ENCODE data around the gene LTBP2.

The LTBP2 gene

GRCh38 chr14:74518221-74518620, 93.8 kb downstream of the LTBP2 start:
- TF ChIP-seq, protein P1, sequence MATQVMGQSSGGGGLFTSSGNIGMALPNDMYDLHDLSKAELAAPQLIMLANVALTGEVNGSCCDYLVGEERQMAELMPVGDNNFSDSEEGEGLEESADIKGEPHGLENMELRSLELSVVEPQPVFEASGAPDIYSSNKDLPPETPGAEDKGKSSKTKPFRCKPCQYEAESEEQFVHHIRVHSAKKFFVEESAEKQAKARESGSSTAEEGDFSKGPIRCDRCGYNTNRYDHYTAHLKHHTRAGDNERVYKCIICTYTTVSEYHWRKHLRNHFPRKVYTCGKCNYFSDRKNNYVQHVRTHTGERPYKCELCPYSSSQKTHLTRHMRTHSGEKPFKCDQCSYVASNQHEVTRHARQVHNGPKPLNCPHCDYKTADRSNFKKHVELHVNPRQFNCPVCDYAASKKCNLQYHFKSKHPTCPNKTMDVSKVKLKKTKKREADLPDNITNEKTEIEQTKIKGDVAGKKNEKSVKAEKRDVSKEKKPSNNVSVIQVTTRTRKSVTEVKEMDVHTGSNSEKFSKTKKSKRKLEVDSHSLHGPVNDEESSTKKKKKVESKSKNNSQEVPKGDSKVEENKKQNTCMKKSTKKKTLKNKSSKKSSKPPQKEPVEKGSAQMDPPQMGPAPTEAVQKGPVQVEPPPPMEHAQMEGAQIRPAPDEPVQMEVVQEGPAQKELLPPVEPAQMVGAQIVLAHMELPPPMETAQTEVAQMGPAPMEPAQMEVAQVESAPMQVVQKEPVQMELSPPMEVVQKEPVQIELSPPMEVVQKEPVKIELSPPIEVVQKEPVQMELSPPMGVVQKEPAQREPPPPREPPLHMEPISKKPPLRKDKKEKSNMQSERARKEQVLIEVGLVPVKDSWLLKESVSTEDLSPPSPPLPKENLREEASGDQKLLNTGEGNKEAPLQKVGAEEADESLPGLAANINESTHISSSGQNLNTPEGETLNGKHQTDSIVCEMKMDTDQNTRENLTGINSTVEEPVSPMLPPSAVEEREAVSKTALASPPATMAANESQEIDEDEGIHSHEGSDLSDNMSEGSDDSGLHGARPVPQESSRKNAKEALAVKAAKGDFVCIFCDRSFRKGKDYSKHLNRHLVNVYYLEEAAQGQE (IDR thresholded peaks at IDR 0.05; ENCODE audit: low read depth): no peak
- TF ChIP-seq YY1 (IDR thresholded peaks at IDR 0.05; ENCODE audit: low read depth) (no peak), EP300 (IDR thresholded peaks at IDR 0.05; ENCODE audit: borderline replicate concordance) (no peak), FOXM1 (IDR thresholded peaks at IDR 0.05; ENCODE audit: borderline replicate concordance, low read depth) (no peak), TCF12 (IDR thresholded peaks at IDR 0.05; ENCODE audit: low read depth) (no peak), CREB1 (IDR thresholded peaks at IDR 0.05; ENCODE audit: low read depth) (no peak), CEBPB (IDR thresholded peaks at IDR 0.05) (no peak), ZBTB7A (IDR thresholded peaks at IDR 0.05; ENCODE audit: low read depth) (no peak)

GRCh38 chr14:74517731-74518130, 94.3 kb downstream of the LTBP2 start:
- TF ChIP-seq NFIC (IDR thresholded peaks at IDR 0.05): no peak

- TF ChIP-seq, protein P2, sequence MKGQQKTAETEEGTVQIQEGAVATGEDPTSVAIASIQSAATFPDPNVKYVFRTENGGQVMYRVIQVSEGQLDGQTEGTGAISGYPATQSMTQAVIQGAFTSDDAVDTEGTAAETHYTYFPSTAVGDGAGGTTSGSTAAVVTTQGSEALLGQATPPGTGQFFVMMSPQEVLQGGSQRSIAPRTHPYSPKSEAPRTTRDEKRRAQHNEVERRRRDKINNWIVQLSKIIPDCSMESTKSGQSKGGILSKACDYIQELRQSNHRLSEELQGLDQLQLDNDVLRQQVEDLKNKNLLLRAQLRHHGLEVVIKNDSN (IDR thresholded peaks at IDR 0.05): no peak
- TF ChIP-seq EGR1 (IDR thresholded peaks at IDR 0.05) (no peak), TEAD4 (IDR thresholded peaks at IDR 0.05) (no peak), RAD21 (IDR thresholded peaks at IDR 0.05; ENCODE audit: low read depth) (no peak), TCF12 (IDR thresholded peaks at IDR 0.05; ENCODE audit: low read depth) (no peak), MAX (IDR thresholded peaks at IDR 0.05) (no peak), CEBPB (IDR thresholded peaks at IDR 0.05) (no peak), TAF1 (IDR thresholded peaks at IDR 0.05; ENCODE audit: low read depth) (no peak), EP300 (IDR thresholded peaks at IDR 0.05; ENCODE audit: borderline replicate concordance) (no peak), CREB1 (IDR thresholded peaks at IDR 0.05; ENCODE audit: low read depth) (no peak), ZBTB7A (IDR thresholded peaks at IDR 0.05; ENCODE audit: low read depth) (no peak), FOXM1 (IDR thresholded peaks at IDR 0.05; ENCODE audit: borderline replicate concordance, low read depth) (no peak), YY1 (IDR thresholded peaks at IDR 0.05; ENCODE audit: low read depth) (no peak), NFIC (IDR thresholded peaks at IDR 0.05) (no peak)
- TF ChIP-seq, protein P1 (IDR thresholded peaks at IDR 0.05; ENCODE audit: low read depth): no peak
These were observed 95.4 kb downstream of the LTBP2 start for GRCh38 chr14:74516451-74517160.

GRCh38 chr14:74515891-74516412, 96.1 kb downstream of the LTBP2 start:
- TF ChIP-seq FOXM1 (IDR thresholded peaks at IDR 0.05; ENCODE audit: borderline replicate concordance, low read depth) (no peak), ZBTB7A (IDR thresholded peaks at IDR 0.05; ENCODE audit: low read depth) (no peak), CEBPB (IDR thresholded peaks at IDR 0.05) (no peak)

- TF ChIP-seq FOXM1 (IDR thresholded peaks at IDR 0.05; ENCODE audit: borderline replicate concordance, low read depth) (no peak), CEBPB (IDR thresholded peaks at IDR 0.05) (no peak), TEAD4 (IDR thresholded peaks at IDR 0.05) (no peak), TCF12 (IDR thresholded peaks at IDR 0.05; ENCODE audit: low read depth) (no peak), CREB1 (IDR thresholded peaks at IDR 0.05; ENCODE audit: low read depth) (no peak), NFIC (IDR thresholded peaks at IDR 0.05) (no peak), EP300 (IDR thresholded peaks at IDR 0.05; ENCODE audit: borderline replicate concordance) (no peak), TAF1 (IDR thresholded peaks at IDR 0.05; ENCODE audit: low read depth) (no peak), RAD21 (IDR thresholded peaks at IDR 0.05; ENCODE audit: low read depth) (no peak), YY1 (IDR thresholded peaks at IDR 0.05; ENCODE audit: low read depth) (no peak), ZBTB7A (IDR thresholded peaks at IDR 0.05; ENCODE audit: low read depth) (no peak), EGR1 (IDR thresholded peaks at IDR 0.05) (no peak)
- TF ChIP-seq, protein P1 (IDR thresholded peaks at IDR 0.05; ENCODE audit: low read depth): no peak
- TF ChIP-seq, protein P2 (IDR thresholded peaks at IDR 0.05): no peak
These were observed 97.5 kb downstream of the LTBP2 start for GRCh38 chr14:74514471-74514941.
